ENCODE data around the gene VPREB3. TPM values are rescaled to one million over a fixed set of nuclear protein-coding genes. Genes with fewer than 3 reads are reported as not detected.

VPREB3 gene
- total and polyA plus RNA-seq, 4 donors: 0.39 to 1.4 TPM; not detected in 2

- Histone ChIP-seq H3K36me3 (ENCODE audit: control insufficient read depth in 4 of 4, insufficient read depth in 4 of 4, low read length in 4 of 4) (no peaks in the 10 kb centered on the region), H3K9me3 (ENCODE audit: control insufficient read depth in 4 of 4, insufficient read depth in 3 of 4, low read length in 3 of 4) (no peaks in the 10 kb centered on the region), H3K9ac (ENCODE audit: insufficient read depth in 1 of 2, low read length in 2 of 2) (peak overlapping the region; percentile 45 to 46), H3K27me3 (ENCODE audit: control insufficient read depth in 3 of 3, insufficient read depth in 3 of 3, low read length in 2 of 3) (no peaks in the 10 kb centered on the region), H3K4me3 (peak overlapping the region; percentile 84), H3K27ac (ENCODE audit: low read depth in 1 of 2, low read length in 1 of 2) (peak overlapping the region; percentile 94 to 98), H3K4me1 (ENCODE audit: control insufficient read depth in 5 of 5, insufficient read depth in 5 of 5, low read length in 5 of 5) (peaks cover 0 to 16% (median 4%) of the 10 kb centered on the region in 5 donors)
- TF ChIP-seq CTCF (IDR thresholded peaks at IDR 0.05; ENCODE audit: control extremely low read depth, extremely low read depth): no peak
- ATAC-seq (ENCODE audit: insufficient read depth, low FRiP score): peak; percentile 2
- 20 to 30% methylated on average over 21 to 22 of the region's 22 CpGs for WGBS, 2 donors
- DNase-seq: peak; percentile 47 to 64 (median 49)
Observed at GRCh38 chr22:23751441-23751996, 2.7 kb downstream of the VPREB3 start.

GRCh38 chr22:23750714-23751440 lies 3.3 kb downstream of the VPREB3 start, which contains the start of gene ZNF70:
Gene ZNF70 (minus strand): TSS chr22:23751112. CDS start chr22:23745140, 5,972 bp downstream.
- DNase-seq (peak; percentile 86 to 91 (median 88)), ATAC-seq (ENCODE audit: insufficient read depth, low FRiP score) (peak; percentile 96)
- no peaks in the 10 kb centered on the region for H3K9me3 ChIP-seq (ENCODE audit: control insufficient read depth in 4 of 4, insufficient read depth in 3 of 4, low read length in 3 of 4)
- peaks cover 0 to 16% (median 4%) of the 10 kb centered on the region in 5 donors for H3K4me1 ChIP-seq (ENCODE audit: control insufficient read depth in 5 of 5, insufficient read depth in 5 of 5, low read length in 5 of 5)
- H3K9ac ChIP-seq (ENCODE audit: insufficient read depth in 1 of 2, low read length in 2 of 2): peak within 1 kb of the TSS; percentile 68 to 78
- H3K27me3 ChIP-seq (ENCODE audit: control insufficient read depth in 3 of 3, insufficient read depth in 3 of 3, low read length in 2 of 3): no peaks in the 10 kb centered on the region
- WGBS, 2 donors: 0 to 1% methylated on average over 72 to 78 of the region's 78 CpGs
- TF ChIP-seq CTCF (IDR thresholded peaks at IDR 0.05; ENCODE audit: control extremely low read depth, extremely low read depth): no peak
- H3K36me3 ChIP-seq (ENCODE audit: control insufficient read depth in 4 of 4, insufficient read depth in 4 of 4, low read length in 4 of 4): no peaks in the 10 kb centered on the region
- H3K27ac ChIP-seq (ENCODE audit: low read depth in 1 of 2, low read length in 1 of 2): peak within 1 kb of the TSS; percentile 94 to 98
- peak within 1 kb of the TSS; percentile 84 for H3K4me3 ChIP-seq

GRCh38 chr22:23750367-23750713 lies 3.9 kb downstream of the VPREB3 start:
- peak in 1 of 3 donors; percentile 13 for DNase-seq
- H3K4me1 ChIP-seq (ENCODE audit: control insufficient read depth in 5 of 5, insufficient read depth in 5 of 5, low read length in 5 of 5): peaks cover 0 to 16% (median 4%) of the 10 kb centered on the region in 5 donors
- no peak for ATAC-seq (ENCODE audit: insufficient read depth, low FRiP score)
- TF ChIP-seq CTCF (IDR thresholded peaks at IDR 0.05; ENCODE audit: control extremely low read depth, extremely low read depth): no peak
- H3K9me3 ChIP-seq (ENCODE audit: control insufficient read depth in 4 of 4, insufficient read depth in 3 of 4, low read length in 3 of 4): no peaks in the 10 kb centered on the region
- H3K27me3 ChIP-seq (ENCODE audit: control insufficient read depth in 3 of 3, insufficient read depth in 3 of 3, low read length in 2 of 3): no peaks in the 10 kb centered on the region
- 28 to 33% methylated on average over 5 of the region's 5 CpGs for WGBS, 2 donors
- peak overlapping the region; percentile 68 to 78 for H3K9ac ChIP-seq (ENCODE audit: insufficient read depth in 1 of 2, low read length in 2 of 2)
- peaks cover 0 to 2% (median 0%) of the 10 kb centered on the region in 4 donors for H3K36me3 ChIP-seq (ENCODE audit: control insufficient read depth in 4 of 4, insufficient read depth in 4 of 4, low read length in 4 of 4)
- H3K27ac ChIP-seq (ENCODE audit: low read depth in 1 of 2, low read length in 1 of 2): peak overlapping the region; percentile 33 to 94
- peak overlapping the region; percentile 84 for H3K4me3 ChIP-seq
